ENCODE measurements around the gene FXYD2.

The FXYD2 gene

GRCh38 chr11:117835576-117835975 is 11.0 kb upstream of the FXYD2 start:
- no peak for DNase-seq (ENCODE audit: low spot score)

GRCh38 chr11:117834838-117835443 is 10.4 kb upstream of the FXYD2 start:
- no peak for DNase-seq (ENCODE audit: low spot score)

GRCh38 chr11:117834068-117834810 is 9.7 kb upstream of the FXYD2 start:
- no peak for DNase-seq (ENCODE audit: low spot score)

GRCh38 chr11:117833401-117833891 is 8.9 kb upstream of the FXYD2 start:
- DNase-seq (ENCODE audit: low spot score): no peak

- no peak for DNase-seq (ENCODE audit: low spot score)
Measured at GRCh38 chr11:117832511-117832910, 8.0 kb upstream of the FXYD2 start.

- DNase-seq (ENCODE audit: low spot score): no peak
Measured at GRCh38 chr11:117831661-117832415, 7.3 kb upstream of the FXYD2 start.

GRCh38 chr11:117830674-117831351 is 6.3 kb upstream of the FXYD2 start:
- no peak for DNase-seq (ENCODE audit: low spot score)

- no peak for DNase-seq (ENCODE audit: low spot score)
Measured at GRCh38 chr11:117830072-117830471, 5.5 kb upstream of the FXYD2 start.

- DNase-seq (ENCODE audit: low spot score): no peak
Measured at GRCh38 chr11:117829369-117829725, 4.8 kb upstream of the FXYD2 start.

- DNase-seq (ENCODE audit: low spot score): no peak
Measured at GRCh38 chr11:117828611-117829368, 4.2 kb upstream of the FXYD2 start.

- no peak for DNase-seq (ENCODE audit: low spot score)
Measured at GRCh38 chr11:117827521-117828511, 3.3 kb upstream of the FXYD2 start.

GRCh38 chr11:117826832-117827231 is 2.3 kb upstream of the FXYD2 start:
- DNase-seq (ENCODE audit: low spot score): no peak

GRCh38 chr11:117826190-117826570 is 1.6 kb upstream of the FXYD2 start:
- no peak for DNase-seq (ENCODE audit: low spot score)

- DNase-seq (ENCODE audit: low spot score): no peak
Measured at GRCh38 chr11:117825538-117826189, 1.1 kb upstream of the FXYD2 start.

- no peak for DNase-seq (ENCODE audit: low spot score)
Measured at GRCh38 chr11:117823946-117824420, 561 bp downstream of the FXYD2 start.

GRCh38 chr11:117823294-117823945 is 1.1 kb downstream of the FXYD2 start:
- DNase-seq (ENCODE audit: low spot score): no peak

GRCh38 chr11:117822074-117823033 is 2.2 kb downstream of the FXYD2 start:
- no peak for DNase-seq (ENCODE audit: low spot score)

- no peak for DNase-seq (ENCODE audit: low spot score)
Measured at GRCh38 chr11:117821431-117821830, 3.1 kb downstream of the FXYD2 start.

All from Ammon's horn (tissue), 1 donor.